Measurements from ENCODE around the gene BBS4. TPM values are rescaled to one million over a fixed set of nuclear protein-coding genes. Genes with fewer than 3 reads are reported as not detected.

Gene BBS4
- total RNA-seq, 1 donor = 24.9 TPM

- peak; percentile 42 for DNase-seq (ENCODE audit: low read depth)
- no peak overlapping the region for H3K4me3 ChIP-seq (ENCODE audit: low read depth, low read length)
- no peak for TF ChIP-seq CTCF (IDR thresholded peaks at IDR 0.05; ENCODE audit: insufficient read depth, low read length)
Measured at GRCh38 chr15:72751751-72752455, 65.9 kb downstream of the BBS4 start.

- no peak for DNase-seq (ENCODE audit: low read depth)
- no peak for TF ChIP-seq CTCF (IDR thresholded peaks at IDR 0.05; ENCODE audit: insufficient read depth, low read length)
- no peak overlapping the region for H3K4me3 ChIP-seq (ENCODE audit: low read depth, low read length)
Measured at GRCh38 chr15:72754096-72754495, 68.1 kb downstream of the BBS4 start.

GRCh38 chr15:72758182-72758581 is 72.2 kb downstream of the BBS4 start:
- no peak for TF ChIP-seq CTCF (IDR thresholded peaks at IDR 0.05; ENCODE audit: insufficient read depth, low read length)
- H3K4me3 ChIP-seq (ENCODE audit: low read depth, low read length) = no peak overlapping the region
- peak; percentile 97 for DNase-seq (ENCODE audit: low read depth)

GRCh38 chr15:72760590-72761260 is 74.7 kb downstream of the BBS4 start:
- DNase-seq (ENCODE audit: low read depth) = no peak
- no peak overlapping the region for H3K4me3 ChIP-seq (ENCODE audit: low read depth, low read length)
- no peak for TF ChIP-seq CTCF (IDR thresholded peaks at IDR 0.05; ENCODE audit: insufficient read depth, low read length)

GRCh38 chr15:72764656-72765055 is 78.6 kb downstream of the BBS4 start:
- no peak for TF ChIP-seq CTCF (IDR thresholded peaks at IDR 0.05; ENCODE audit: insufficient read depth, low read length)
- DNase-seq (ENCODE audit: low read depth) = no peak
- no peak overlapping the region for H3K4me3 ChIP-seq (ENCODE audit: low read depth, low read length)

GRCh38 chr15:72766025-72766424 is 80.0 kb downstream of the BBS4 start:
- no peak for DNase-seq (ENCODE audit: low read depth)
- TF ChIP-seq CTCF (IDR thresholded peaks at IDR 0.05; ENCODE audit: insufficient read depth, low read length) = no peak
- no peak overlapping the region for H3K4me3 ChIP-seq (ENCODE audit: low read depth, low read length)

Data from fibroblast of the aortic adventitia (primary cell).